CD4-positive, alpha-beta memory T cell (primary cell): ENCODE results near the gene ADAM10. TPM values are rescaled to one million over a fixed set of nuclear protein-coding genes. Genes with fewer than 3 reads are reported as not detected.
A peak's percentile ranks its signal among the peaks of the same experiment; 100 is the strongest.

Source experiments
- CTCF ChIA-PET: fragments of 350-600 bp; sonication (Branson Sonifier 250); formaldehyde crosslinking; loops from one replicate; lab custom pipeline; 2021; ENCODE audit warnings: inconsistent platforms; ENCODE audit not compliant: partially characterized antibody; lab: Charles Lee
- POLR2A ChIA-PET: fragments of 350-600 bp; sonication (Branson Sonifier 250); formaldehyde crosslinking; loops from one replicate; lab custom pipeline; 2021; ENCODE audit not compliant: partially characterized antibody; lab: Charles Lee
- DNase-seq, 5 donors: peaks; one replicate each; pipeline versions ENCODE4 v3.0.0 to v3.0.0-alpha.2; 2020 to 2022; ENCODE audit warnings: mixed read lengths in 1 of 5
- H3K27ac ChIP-seq: one replicate; pipeline ENCODE4 v1.7.0; 2013; ENCODE audit warnings: low read depth, low read length
- H3K27me3 ChIP-seq: 2 replicates; pipeline ENCODE4 v1.7.0; 2013; ENCODE audit warnings: mild to moderate bottlenecking, low read length, moderate library complexity; ENCODE audit not compliant: insufficient read depth
- H3K36me3 ChIP-seq: 2 replicates; pipeline ENCODE4 v1.7.0; 2013; ENCODE audit warnings: mild to moderate bottlenecking, low read length, moderate library complexity; ENCODE audit not compliant: insufficient read depth
- H3K4me1 ChIP-seq: 2 replicates; pipeline ENCODE4 v1.7.0; 2013; ENCODE audit warnings: mild to moderate bottlenecking, low read length, moderate library complexity; ENCODE audit not compliant: insufficient read depth
- H3K4me3 ChIP-seq, 2 donors: one replicate each; pipeline ENCODE4 v1.7.0; 2013; ENCODE audit warnings: low read length in 2 of 2, mild to moderate bottlenecking in 1 of 2
- H3K9me3 ChIP-seq, 2 donors: one replicate each; pipeline ENCODE4 v1.7.0; 2013; ENCODE audit warnings: low read length in 2 of 2, control low read depth in 1 of 2; ENCODE audit not compliant: control insufficient read depth in 1 of 2
- H3K27ac Mint-ChIP-seq, 7 donors: one replicate each; pipeline ENCODE4 v1.8.0; 2020 to 2021; ENCODE audit warnings: mixed read lengths in 7 of 7, mild to moderate bottlenecking in 6 of 7, inconsistent platforms in 3 of 7, moderate library complexity in 3 of 7
- H3K27me3 Mint-ChIP-seq, 2 donors: one replicate each; pipeline ENCODE4 v1.8.0; 2020 to 2021; ENCODE audit warnings: mixed read lengths in 2 of 2
- H3K36me3 Mint-ChIP-seq, 2 donors: one replicate each; pipeline ENCODE4 v1.8.0; 2020 to 2021; ENCODE audit warnings: mixed read lengths in 2 of 2, inconsistent platforms in 1 of 2, mild to moderate bottlenecking in 1 of 2
- H3K4me1 Mint-ChIP-seq, 4 donors: one replicate each; pipeline ENCODE4 v1.8.0; 2020 to 2021; ENCODE audit warnings: mixed read lengths in 4 of 4, mild to moderate bottlenecking in 1 of 4
- H3K4me3 Mint-ChIP-seq, 8 donors: one replicate each; pipeline ENCODE4 v1.8.0; 2020 to 2021; ENCODE audit warnings: mixed read lengths in 8 of 8, mild to moderate bottlenecking in 7 of 8, moderate library complexity in 6 of 8, inconsistent platforms in 3 of 8
- H3K9me3 Mint-ChIP-seq, 8 donors: one replicate each; pipeline ENCODE4 v1.8.0; 2020 to 2021; ENCODE audit warnings: mixed read lengths in 8 of 8, mild to moderate bottlenecking in 5 of 8, inconsistent platforms in 3 of 8, moderate library complexity in 1 of 8
- intact Hi-C: fragments of 100-400 bp; cut with micrococcal nuclease; formaldehyde crosslinking; loops from one replicate; pipeline ENCODE4 v1.15.1; 2023
- polyA plus RNA-seq, 2 donors: library from polyadenylated mRNA; unstranded; fragments of 300-500 nt; fragmentation: Illumina TruSeq; gene quantifications; one replicate each; pipeline ENCODE4 v1.2.3, GENCODE V29; 2021
- total RNA-seq, 2 experiments: library from RNA; stranded (reverse); gene quantifications; one replicate each; pipeline ENCODE4 v1.2.3, GENCODE V29; 2021

ADAM10 gene
- total and polyA plus RNA-seq, 4 experiments from 2014 or later, result 129 to 258 (median 135) TPM

GRCh38 chr15:58639002-58639756, 110.3 kb downstream of the ADAM10 start:
- POLR2A ChIA-PET, result interaction anchor here (1.0 to 1.2 kb wide), 2 partner anchors 10 to 11 kb away, joined by 3 to 8 read pairs; no protein-coding TSS in a partner anchor

GRCh38 chr15:58632789-58633188, 116.7 kb downstream of the ADAM10 start:
- Mint-ChIP-seq H3K27me3 (no peaks in the 10 kb centered on the region), H3K4me1 (peaks cover 21 to 33% (median 29%) of the 10 kb centered on the region in 4 donors), H3K4me3 (no peak overlapping the region), H3K36me3 (peaks cover 33 to 44% of the 10 kb centered on the region in 2 donors), H3K9me3 (no peaks in the 10 kb centered on the region), H3K27ac (peak overlapping the region in 4 of 7 donors; percentile 62 to 75 (median 70))
- POLR2A ChIA-PET, result no interaction called here
- Histone ChIP-seq H3K4me1 (peaks cover 24% of the 10 kb centered on the region), H3K27me3 (no peaks in the 10 kb centered on the region), H3K36me3 (no peaks in the 10 kb centered on the region), H3K27ac (no peak overlapping the region), H3K9me3 (no peaks in the 10 kb centered on the region), H3K4me3 (no peak overlapping the region)
- CTCF ChIA-PET, result no interaction called here
- intact Hi-C loops, result no loop called here
- no peak for DNase-seq

More at GRCh38 chr15:58639002-58639756, 110.3 kb downstream of the ADAM10 start:
- Histone ChIP-seq H3K9me3 (no peaks in the 10 kb centered on the region), H3K4me3 (no peak overlapping the region), H3K27ac (no peak overlapping the region), H3K4me1 (no peaks in the 10 kb centered on the region), H3K27me3 (no peaks in the 10 kb centered on the region), H3K36me3 (peaks cover 10% of the 10 kb centered on the region)
- Mint-ChIP-seq H3K4me1 (peaks cover 2 to 10% (median 6%) of the 10 kb centered on the region in 4 donors), H3K27ac (peak overlapping the region; percentile 20 to 87 (median 53)), H3K27me3 (no peaks in the 10 kb centered on the region), H3K36me3 (peaks cover 44 to 53% of the 10 kb centered on the region in 2 donors), H3K4me3 (no peak overlapping the region), H3K9me3 (no peaks in the 10 kb centered on the region)
- CTCF ChIA-PET, result interaction anchor here (0.8 kb wide), 1 partner anchor 908 kb away, joined by 3 read pairs; no protein-coding TSS in a partner anchor
- intact Hi-C loops, result no loop called here
- no peak for DNase-seq

GRCh38 chr15:58631319-58631718, 118.2 kb downstream of the ADAM10 start:
- Histone ChIP-seq H3K36me3 (no peaks in the 10 kb centered on the region), H3K9me3 (no peaks in the 10 kb centered on the region), H3K4me3 (no peak overlapping the region), H3K27me3 (no peaks in the 10 kb centered on the region), H3K27ac (no peak overlapping the region), H3K4me1 (peaks cover 38% of the 10 kb centered on the region)
- Mint-ChIP-seq H3K4me1 (peaks cover 34 to 47% (median 43%) of the 10 kb centered on the region in 4 donors), H3K9me3 (no peaks in the 10 kb centered on the region), H3K27ac (peak overlapping the region; percentile 63 to 91 (median 81)), H3K36me3 (peaks cover 30 to 35% of the 10 kb centered on the region in 2 donors), H3K27me3 (no peaks in the 10 kb centered on the region), H3K4me3 (peak overlapping the region in 2 of 8 donors; percentile 3 to 15)
- ChIA-PET CTCF (no interaction called here), POLR2A (no interaction called here)
- no peak for DNase-seq
- intact Hi-C loops, result no loop called here

GRCh38 chr15:58629625-58630024, 119.9 kb downstream of the ADAM10 start:
- Histone ChIP-seq H3K9me3 (no peaks in the 10 kb centered on the region), H3K4me3 (no peak overlapping the region), H3K27ac (no peak overlapping the region), H3K27me3 (no peaks in the 10 kb centered on the region), H3K4me1 (peaks cover 53% of the 10 kb centered on the region), H3K36me3 (no peaks in the 10 kb centered on the region)
- no peaks in the 10 kb centered on the region for H3K9me3 Mint-ChIP-seq
- POLR2A ChIA-PET, result interaction anchor here (0.9 to 1.4 kb wide), 3 partner anchors 8 to 119 kb away, joined by 3 to 8 read pairs (median 3); no protein-coding TSS in a partner anchor
- H3K36me3 Mint-ChIP-seq, result peaks cover 36 to 45% of the 10 kb centered on the region in 2 donors
- peak overlapping the region in 5 of 7 donors; percentile 63 to 96 (median 82) for H3K27ac Mint-ChIP-seq
- DNase-seq, result no peak
- peak overlapping the region in 2 of 8 donors; percentile 31 to 45 for H3K4me3 Mint-ChIP-seq
- no peaks in the 10 kb centered on the region for H3K27me3 Mint-ChIP-seq
- intact Hi-C loops, result loop anchor here (5.0 kb wide), 2 partner anchors 118 to 143 kb away; partner anchors contain the start of genes ADAM10 and MINDY2
- H3K4me1 Mint-ChIP-seq, result peaks cover 35 to 60% (median 48%) of the 10 kb centered on the region in 4 donors
- CTCF ChIA-PET, result no interaction called here

GRCh38 chr15:58628206-58628947, 121.1 kb downstream of the ADAM10 start:
- ChIA-PET CTCF (interaction anchor here (1.0 to 1.4 kb wide), 4 partner anchors 16 to 142 kb away, joined by 3 to 5 read pairs (median 4); partner anchors contain the start of gene MINDY2), POLR2A (interaction anchor here (0.7 to 1.6 kb wide), 9 partner anchors 9 to 144 kb away, joined by 3 to 5 read pairs (median 3); partner anchors contain the start of genes ADAM10 and MINDY2)
- Mint-ChIP-seq H3K27ac (peak overlapping the region; percentile 94 to 98 (median 96)), H3K36me3 (peaks cover 35 to 43% of the 10 kb centered on the region in 2 donors), H3K9me3 (no peaks in the 10 kb centered on the region), H3K4me1 (peaks cover 39 to 64% (median 51%) of the 10 kb centered on the region in 4 donors), H3K27me3 (no peaks in the 10 kb centered on the region), H3K4me3 (peak overlapping the region; percentile 79 to 88 (median 86))
- H3K9me3 ChIP-seq, result no peaks in the 10 kb centered on the region
- peaks cover 55% of the 10 kb centered on the region for H3K4me1 ChIP-seq
- peak overlapping the region; percentile 36 to 57 for H3K4me3 ChIP-seq
- no peaks in the 10 kb centered on the region for H3K36me3 ChIP-seq
- H3K27ac ChIP-seq, result peak overlapping the region; percentile 80
- no peaks in the 10 kb centered on the region for H3K27me3 ChIP-seq
- intact Hi-C loops, result loop anchor here (5.0 kb wide), 2 partner anchors 119 to 144 kb away; partner anchors contain the start of genes ADAM10 and MINDY2
- DNase-seq, result peak in 4 of 5 donors; percentile 13 to 31 (median 24)

GRCh38 chr15:58627701-58628100, 121.8 kb downstream of the ADAM10 start:
- peaks cover 41 to 70% (median 56%) of the 10 kb centered on the region in 4 donors for H3K4me1 Mint-ChIP-seq
- Histone ChIP-seq H3K27ac (peak overlapping the region; percentile 80), H3K27me3 (no peaks in the 10 kb centered on the region), H3K4me1 (peaks cover 62% of the 10 kb centered on the region), H3K9me3 (no peaks in the 10 kb centered on the region), H3K36me3 (no peaks in the 10 kb centered on the region), H3K4me3 (peak overlapping the region in 1 of 2 donors; percentile 36)
- peaks cover 38 to 44% of the 10 kb centered on the region in 2 donors for H3K36me3 Mint-ChIP-seq
- peak overlapping the region; percentile 79 to 88 (median 86) for H3K4me3 Mint-ChIP-seq
- ChIA-PET POLR2A (interaction anchor here (0.7 to 1.6 kb wide), 7 partner anchors 9 to 145 kb away, joined by 3 to 5 read pairs (median 4); partner anchors contain the start of genes ADAM10 and MINDY2), CTCF (interaction anchor here (1.0 to 1.4 kb wide), 4 partner anchors 17 to 143 kb away, joined by 3 to 5 read pairs (median 4); partner anchors contain the start of gene MINDY2)
- H3K27me3 Mint-ChIP-seq, result no peaks in the 10 kb centered on the region
- intact Hi-C loops, result loop anchor here (5.0 kb wide), 2 partner anchors 120 to 145 kb away; partner anchors contain the start of genes ADAM10 and MINDY2
- no peaks in the 10 kb centered on the region for H3K9me3 Mint-ChIP-seq
- peak in 4 of 5 donors; percentile 19 to 43 (median 32) for DNase-seq
- peak overlapping the region; percentile 94 to 98 (median 96) for H3K27ac Mint-ChIP-seq
